ENCODE results near the gene TIMMDC1. TPM values are rescaled to one million over a fixed set of nuclear protein-coding genes. Genes with fewer than 3 reads are reported as not detected.

Gene TIMMDC1
- total and polyA plus RNA-seq, 2 of the 13 experiments (the other 11 are each of a cell fraction or from before 2014, with no cell fraction given): 50.0 to 77.8 TPM

DNA sequence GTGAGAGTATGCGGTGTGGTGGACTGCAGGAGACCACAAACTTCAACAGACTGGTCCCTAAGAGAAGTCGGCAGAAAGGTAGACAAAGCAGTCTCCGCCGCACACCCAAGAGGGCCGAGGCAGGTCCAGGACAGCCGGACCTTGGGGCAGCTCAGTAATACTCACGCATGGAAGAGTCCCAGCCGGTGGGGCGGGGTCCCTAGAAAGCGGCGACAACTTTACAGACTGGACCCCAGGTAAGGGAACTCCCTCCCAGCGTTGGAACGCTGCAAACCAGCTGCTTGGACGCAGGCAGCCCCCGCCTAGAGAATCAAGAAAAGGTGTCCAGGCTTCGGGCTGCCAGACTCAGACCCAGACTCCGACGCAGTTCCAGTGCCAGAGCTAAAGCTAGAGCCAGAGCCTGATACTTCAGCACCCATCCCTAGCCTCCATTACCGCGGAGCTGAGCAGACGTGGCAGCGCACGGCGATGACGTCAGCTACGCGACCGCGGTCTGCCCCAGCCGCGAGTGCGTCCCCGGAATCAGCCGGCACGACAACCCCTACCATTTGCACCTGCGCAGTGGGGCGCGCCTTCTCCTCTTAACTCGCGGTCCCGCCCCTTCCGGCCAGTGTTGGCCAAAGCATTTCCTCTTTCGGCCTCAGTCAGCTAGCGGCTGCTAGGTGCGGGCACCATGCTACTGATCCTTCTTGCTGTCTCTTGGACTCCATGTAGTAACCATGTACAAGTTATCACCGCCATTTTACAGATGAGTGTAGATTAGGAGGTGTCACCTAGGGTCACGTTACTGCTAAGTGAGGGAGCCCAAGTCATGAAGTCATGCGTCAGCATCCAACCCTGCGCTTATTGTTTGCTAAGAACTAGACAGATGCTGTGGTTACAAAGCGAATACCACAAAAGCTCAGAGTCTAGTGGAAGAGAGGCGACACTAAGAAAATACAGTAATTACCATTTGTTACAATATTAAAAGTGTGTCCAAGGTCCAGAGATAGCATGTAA lies 34.9 kb upstream of the TIMMDC1 start, which contains the start of gene TMEM39A (continued):
- TF ChIP-seq ZNF367 (CRISPR knock-in tag; IDR thresholded peaks at IDR 0.05; ENCODE audit: borderline replicate concordance) (0 out of 2 replicates have a peak, but pooled peaks have one; percentile 16), ONECUT2 (CRISPR knock-in tag; IDR thresholded peaks at IDR 0.05) (0 out of 2 replicates have a peak, but pooled peaks have one; percentile 37), CBX1 (IDR thresholded peaks at IDR 0.05; ENCODE audit: low read depth) (peak; percentile 78), REL (CRISPR knock-in tag; conservative IDR thresholded peaks at IDR 0.05) (0 out of 2 replicates have a peak, but pooled peaks have one; percentile 54), EHMT2 (IDR thresholded peaks at IDR 0.05; ENCODE audit: borderline replicate concordance, low read depth, low read length) (peak; percentile 29; the same call in 1 of the 2 replicates), NFKB2 (CRISPR knock-in tag; IDR thresholded peaks at IDR 0.05; ENCODE audit: borderline replicate concordance) (peak; percentile 61; the same call in 1 of the 2 replicates), KDM3A (CRISPR knock-in tag; IDR thresholded peaks at IDR 0.05; ENCODE audit: low read depth) (peak; percentile 41; the same call in 1 of the 2 replicates), NPAS2 (CRISPR knock-in tag; IDR thresholded peaks at IDR 0.05; ENCODE audit: borderline replicate concordance) (no peak), CHCHD3 (CRISPR knock-in tag; IDR thresholded peaks at IDR 0.05) (no peak), ETV5 (CRISPR knock-in tag; IDR thresholded peaks at IDR 0.05; ENCODE audit: borderline replicate concordance) (peak; percentile 86), ZNF572 (CRISPR knock-in tag; IDR thresholded peaks at IDR 0.05) (no peak), CEBPB (IDR thresholded peaks at IDR 0.05; ENCODE audit: borderline replicate concordance, low read depth, low read length) (no peak), ZNF546 (CRISPR knock-in tag; conservative IDR thresholded peaks at IDR 0.05) (peak; percentile 52; the same call in 1 of the 2 replicates), SETDB1 (CRISPR knock-in tag; IDR thresholded peaks at IDR 0.05; ENCODE audit: borderline replicate concordance) (no peak), ADNP (CRISPR knock-in tag; IDR thresholded peaks at IDR 0.05) (no peak), HNRNPLL (IDR thresholded peaks at IDR 0.05; ENCODE audit: low read depth, low read length, poor library complexity, severe bottlenecking) (peak; percentile 73), MYNN (CRISPR knock-in tag; IDR thresholded peaks at IDR 0.05; ENCODE audit: low read depth) (peak; percentile 30; the same call in 1 of the 2 replicates), GPN1 (CRISPR knock-in tag; IDR thresholded peaks at IDR 0.05; ENCODE audit: borderline replicate concordance) (no peak)
- TF ChIP-seq, protein P1, sequence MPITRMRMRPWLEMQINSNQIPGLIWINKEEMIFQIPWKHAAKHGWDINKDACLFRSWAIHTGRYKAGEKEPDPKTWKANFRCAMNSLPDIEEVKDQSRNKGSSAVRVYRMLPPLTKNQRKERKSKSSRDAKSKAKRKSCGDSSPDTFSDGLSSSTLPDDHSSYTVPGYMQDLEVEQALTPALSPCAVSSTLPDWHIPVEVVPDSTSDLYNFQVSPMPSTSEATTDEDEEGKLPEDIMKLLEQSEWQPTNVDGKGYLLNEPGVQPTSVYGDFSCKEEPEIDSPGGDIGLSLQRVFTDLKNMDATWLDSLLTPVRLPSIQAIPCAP (CRISPR knock-in tag; IDR thresholded peaks at IDR 0.05; ENCODE audit: low read depth): no peak
- TF ChIP-seq, protein P2, sequence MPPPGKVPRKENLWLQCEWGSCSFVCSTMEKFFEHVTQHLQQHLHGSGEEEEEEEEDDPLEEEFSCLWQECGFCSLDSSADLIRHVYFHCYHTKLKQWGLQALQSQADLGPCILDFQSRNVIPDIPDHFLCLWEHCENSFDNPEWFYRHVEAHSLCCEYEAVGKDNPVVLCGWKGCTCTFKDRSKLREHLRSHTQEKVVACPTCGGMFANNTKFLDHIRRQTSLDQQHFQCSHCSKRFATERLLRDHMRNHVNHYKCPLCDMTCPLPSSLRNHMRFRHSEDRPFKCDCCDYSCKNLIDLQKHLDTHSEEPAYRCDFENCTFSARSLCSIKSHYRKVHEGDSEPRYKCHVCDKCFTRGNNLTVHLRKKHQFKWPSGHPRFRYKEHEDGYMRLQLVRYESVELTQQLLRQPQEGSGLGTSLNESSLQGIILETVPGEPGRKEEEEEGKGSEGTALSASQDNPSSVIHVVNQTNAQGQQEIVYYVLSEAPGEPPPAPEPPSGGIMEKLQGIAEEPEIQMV (CRISPR knock-in tag; IDR thresholded peaks at IDR 0.05; ENCODE audit: low read depth): 0 out of 2 replicates have a peak, but pooled peaks have one; percentile 55
- TF ChIP-seq, protein P3, sequence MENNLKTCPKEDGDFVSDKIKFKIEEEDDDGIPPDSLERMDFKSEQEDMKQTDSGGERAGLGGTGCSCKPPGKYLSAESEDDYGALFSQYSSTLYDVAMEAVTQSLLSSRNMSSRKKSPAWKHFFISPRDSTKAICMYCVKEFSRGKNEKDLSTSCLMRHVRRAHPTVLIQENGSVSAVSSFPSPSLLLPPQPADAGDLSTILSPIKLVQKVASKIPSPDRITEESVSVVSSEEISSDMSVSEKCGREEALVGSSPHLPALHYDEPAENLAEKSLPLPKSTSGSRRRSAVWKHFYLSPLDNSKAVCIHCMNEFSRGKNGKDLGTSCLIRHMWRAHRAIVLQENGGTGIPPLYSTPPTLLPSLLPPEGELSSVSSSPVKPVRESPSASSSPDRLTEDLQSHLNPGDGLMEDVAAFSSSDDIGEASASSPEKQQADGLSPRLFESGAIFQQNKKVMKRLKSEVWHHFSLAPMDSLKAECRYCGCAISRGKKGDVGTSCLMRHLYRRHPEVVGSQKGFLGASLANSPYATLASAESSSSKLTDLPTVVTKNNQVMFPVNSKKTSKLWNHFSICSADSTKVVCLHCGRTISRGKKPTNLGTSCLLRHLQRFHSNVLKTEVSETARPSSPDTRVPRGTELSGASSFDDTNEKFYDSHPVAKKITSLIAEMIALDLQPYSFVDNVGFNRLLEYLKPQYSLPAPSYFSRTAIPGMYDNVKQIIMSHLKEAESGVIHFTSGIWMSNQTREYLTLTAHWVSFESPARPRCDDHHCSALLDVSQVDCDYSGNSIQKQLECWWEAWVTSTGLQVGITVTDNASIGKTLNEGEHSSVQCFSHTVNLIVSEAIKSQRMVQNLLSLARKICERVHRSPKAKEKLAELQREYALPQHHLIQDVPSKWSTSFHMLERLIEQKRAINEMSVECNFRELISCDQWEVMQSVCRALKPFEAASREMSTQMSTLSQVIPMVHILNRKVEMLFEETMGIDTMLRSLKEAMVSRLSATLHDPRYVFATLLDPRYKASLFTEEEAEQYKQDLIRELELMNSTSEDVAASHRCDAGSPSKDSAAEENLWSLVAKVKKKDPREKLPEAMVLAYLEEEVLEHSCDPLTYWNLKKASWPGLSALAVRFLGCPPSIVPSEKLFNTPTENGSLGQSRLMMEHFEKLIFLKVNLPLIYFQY (CRISPR knock-in tag; IDR thresholded peaks at IDR 0.05; ENCODE audit: borderline replicate concordance): peak; percentile 13; the same call in 1 of the 2 replicates

Measured in HepG2 (cell line).